HEK293 (cell line): ENCODE data around the gene HNF1A.

Experiments
- CTCF ChIA-PET: fragments of 350-600 bp; formaldehyde crosslinking; extraction: SDS; loops from one replicate; lab custom pipeline; 2021; ENCODE audit warnings: antibody characterized with exemption; lab: Yijun Ruan, JAX
- POLR2A ChIA-PET: fragments of 300-600 bp; formaldehyde crosslinking; extraction: SDS; loops from one replicate; lab custom pipeline; 2020; ENCODE audit warnings: antibody characterized with exemption, inconsistent platforms; lab: Yijun Ruan, JAX
- H3K27ac ChIP-seq: fragments of 200-500 bp; sonication (Bioruptor generic); 2 replicates; pipeline ENCODE4 v1.5.1; 2014; ENCODE audit warnings: low read depth, low read length, control low read depth, inconsistent platforms; ENCODE audit errors: extremely low read depth
- H3K36me3 ChIP-seq, 2 experiments: fragments of 200-500 bp in 1 of 2; sonication (Bioruptor generic) in 1 of 2; 1 replicate in 1 of 2; 2 replicates in 1 of 2; pipeline ENCODE4 v1.5.1; 2014 to 2017; ENCODE audit warnings: inconsistent platforms in 2 of 2, low read length in 2 of 2; ENCODE audit not compliant: control insufficient read depth in 2 of 2, insufficient read depth in 1 of 2
- H3K4me1 ChIP-seq: fragments of 200-500 bp; sonication (Bioruptor generic); 2 replicates; pipeline ENCODE4 v1.5.1; 2014; ENCODE audit warnings: mild to moderate bottlenecking, low read length, inconsistent platforms; ENCODE audit not compliant: control insufficient read depth, insufficient read depth
- H3K4me3 ChIP-seq: 2 replicates; pipeline ENCODE4 v1.5.1; 2011; ENCODE audit warnings: low read depth, mild to moderate bottlenecking, control low read depth, low read length, moderate library complexity
- H3K9me3 ChIP-seq: fragments of 200-500 bp; sonication (Bioruptor generic); 2 replicates; pipeline ENCODE4 v1.5.1; 2014; ENCODE audit warnings: low read depth, low read length, inconsistent platforms; ENCODE audit not compliant: control insufficient read depth, insufficient read depth
- GFI1B ChIP-seq: fragments of 450-650 bp; formaldehyde crosslinking; IDR thresholded peaks from 2 replicates; pipeline ENCODE4 v1.5.1; 2016; ENCODE audit warnings: missing biosample characterization, missing genetic modification characterization
- SP2 ChIP-seq: fragments of 450-650 bp; formaldehyde crosslinking; IDR thresholded peaks from 2 replicates; pipeline ENCODE4 v1.5.1; 2016; ENCODE audit warnings: missing biosample characterization, missing genetic modification characterization
- ZBTB21 ChIP-seq: fragments of 450-650 bp; formaldehyde crosslinking; IDR thresholded peaks from 2 replicates; pipeline ENCODE4 v1.5.1; 2017; ENCODE audit warnings: missing biosample characterization, missing genetic modification characterization
- ZBTB48 ChIP-seq: fragments of 450-650 bp; formaldehyde crosslinking; IDR thresholded peaks from 2 replicates; pipeline ENCODE4 v1.5.1; 2016; ENCODE audit warnings: missing biosample characterization, missing genetic modification characterization
- ZEB2 ChIP-seq: fragments of 450-650 bp; formaldehyde crosslinking; IDR thresholded peaks from 2 replicates; pipeline ENCODE4 v1.5.1; 2016; ENCODE audit warnings: missing biosample characterization, missing genetic modification characterization
- ZNF112 ChIP-seq: fragments of 450-650 bp; formaldehyde crosslinking; IDR thresholded peaks from 2 replicates; pipeline ENCODE4 v1.5.0; 2017; ENCODE audit warnings: missing biosample characterization, missing genetic modification characterization
- ZNF214 ChIP-seq: fragments of 450-650 bp; formaldehyde crosslinking; IDR thresholded peaks from 2 replicates; pipeline ENCODE4 v1.5.1; 2017; ENCODE audit warnings: missing biosample characterization, mild to moderate bottlenecking, missing genetic modification characterization, borderline replicate concordance
- ZNF302 ChIP-seq: fragments of 450-650 bp; formaldehyde crosslinking; IDR thresholded peaks from 2 replicates; pipeline ENCODE4 v1.5.1; 2016; ENCODE audit warnings: missing biosample characterization, missing genetic modification characterization, low read depth
- ZNF311 ChIP-seq: fragments of 450-650 bp; formaldehyde crosslinking; IDR thresholded peaks from 2 replicates; pipeline ENCODE4 v1.5.1; 2017; ENCODE audit warnings: missing biosample characterization, missing genetic modification characterization, borderline replicate concordance
- ZNF391 ChIP-seq: fragments of 450-650 bp; formaldehyde crosslinking; IDR thresholded peaks from 2 replicates; pipeline ENCODE4 v1.5.1; 2016; ENCODE audit warnings: low read depth, missing biosample characterization, missing genetic modification characterization, borderline replicate concordance
- ZNF529 ChIP-seq: fragments of 450-650 bp; formaldehyde crosslinking; IDR thresholded peaks from 2 replicates; pipeline ENCODE4 v1.5.1; 2017; ENCODE audit warnings: missing genetic modification characterization, missing biosample characterization; ENCODE audit not compliant: insufficient replicate concordance
- ZNF596 ChIP-seq: fragments of 450-650 bp; IDR thresholded peaks from 2 replicates; pipeline ENCODE4 v1.5.0; 2018; ENCODE audit warnings: missing biosample characterization, mild to moderate bottlenecking, missing genetic modification characterization, moderate library complexity
- ZNF600 ChIP-seq: fragments of 450-650 bp; formaldehyde crosslinking; IDR thresholded peaks from 2 replicates; pipeline ENCODE4 v1.5.1; 2016; ENCODE audit warnings: missing biosample characterization, missing genetic modification characterization
- ZNF621 ChIP-seq: fragments of 450-650 bp; formaldehyde crosslinking; IDR thresholded peaks from 2 replicates; pipeline ENCODE4 v1.5.1; 2017; ENCODE audit warnings: missing biosample characterization, missing genetic modification characterization
- ZNF629 ChIP-seq: fragments of 450-650 bp; formaldehyde crosslinking; IDR thresholded peaks from 2 replicates; pipeline ENCODE4 v1.5.1; 2017; ENCODE audit warnings: missing biosample characterization, missing genetic modification characterization
- ZNF654 ChIP-seq: fragments of 450-650 bp; formaldehyde crosslinking; IDR thresholded peaks from 2 replicates; pipeline ENCODE4 v1.5.1; 2016; ENCODE audit warnings: low read depth, missing biosample characterization, missing genetic modification characterization
- ZNF660 ChIP-seq: fragments of 450-650 bp; IDR thresholded peaks from 2 replicates; pipeline ENCODE4 v1.5.1; 2018; ENCODE audit warnings: missing biosample characterization, mild to moderate bottlenecking, missing genetic modification characterization
- ZNF677 ChIP-seq: fragments of 450-650 bp; IDR thresholded peaks from 2 replicates; pipeline ENCODE4 v1.5.0; 2018; ENCODE audit warnings: missing biosample characterization, mild to moderate bottlenecking, missing genetic modification characterization, moderate library complexity
- ZNF76 ChIP-seq: fragments of 450-650 bp; formaldehyde crosslinking; IDR thresholded peaks from 2 replicates; pipeline ENCODE4; 2016; ENCODE audit warnings: low read depth, missing biosample characterization, missing genetic modification characterization, borderline replicate concordance
- TF ChIP-seq, protein P1 (sequence below): fragments of 450-650 bp; formaldehyde crosslinking; IDR thresholded peaks from 2 replicates; pipeline ENCODE4 v1.5.1; 2016; ENCODE audit warnings: missing biosample characterization, missing genetic modification characterization
- TF ChIP-seq, protein P2 (sequence below): fragments of 450-650 bp; formaldehyde crosslinking; IDR thresholded peaks from 2 replicates; pipeline ENCODE4 v1.5.1; 2017; ENCODE audit warnings: missing biosample characterization, missing genetic modification characterization
- TF ChIP-seq, protein P3 (sequence below): fragments of 450-650 bp; formaldehyde crosslinking; IDR thresholded peaks from 2 replicates; pipeline ENCODE4 v1.5.1; 2017; ENCODE audit warnings: missing biosample characterization, missing genetic modification characterization
- TF ChIP-seq, protein P4 (sequence below): fragments of 450-650 bp; formaldehyde crosslinking; IDR thresholded peaks from 2 replicates; pipeline ENCODE4 v1.5.1; 2016; ENCODE audit warnings: missing biosample characterization, missing genetic modification characterization

The HNF1A gene

DNA sequence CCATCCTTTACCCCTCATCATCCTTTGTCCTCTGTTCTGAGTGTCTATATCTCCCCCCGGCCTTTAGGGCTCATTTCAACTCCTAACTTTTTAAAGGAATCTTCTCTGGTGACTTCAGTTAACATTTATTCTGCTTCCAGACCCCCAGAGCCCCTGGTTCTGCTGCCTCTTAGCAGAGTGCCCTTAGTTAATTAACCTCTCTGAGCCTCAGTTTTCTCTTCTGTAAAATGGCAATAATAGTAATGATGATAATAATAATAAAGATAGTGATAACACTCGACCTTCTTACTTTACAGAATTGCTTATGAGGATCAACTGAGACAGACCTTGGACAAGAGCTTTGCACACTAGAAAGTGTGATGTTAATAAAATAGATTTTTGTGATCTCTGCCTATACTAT, 44.4 kb downstream of the HNF1A start (continued):
- TF ChIP-seq GFI1B (tag by site-specific recombination) (no peak), SP2 (no peak)

DNA sequence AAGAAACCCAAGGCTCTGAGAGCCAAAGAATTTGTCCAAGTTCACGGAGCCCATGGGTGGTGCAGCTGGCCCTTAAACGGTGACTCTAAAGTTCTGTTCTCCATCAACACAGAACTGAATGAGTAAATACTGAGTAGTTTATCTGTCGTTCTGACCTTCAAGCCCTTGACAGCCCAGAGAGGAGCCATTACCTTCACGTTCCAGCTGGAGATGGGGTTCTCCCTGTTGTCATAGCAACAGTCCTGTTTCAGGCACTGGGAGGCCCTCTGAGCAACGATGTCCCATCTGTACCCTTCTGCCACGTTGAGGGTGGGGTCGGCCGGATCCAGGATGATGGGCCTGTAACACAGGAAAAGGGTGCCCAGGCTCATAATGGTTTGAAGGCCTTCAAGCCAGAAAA, 45.5 kb downstream of the HNF1A start:
- Histone ChIP-seq H3K4me1 (no peaks in the 10 kb centered on the region), H3K9me3 (no peaks in the 10 kb centered on the region), H3K4me3 (no peak overlapping the region), H3K27ac (no peak overlapping the region), H3K36me3 (no peaks in the 10 kb centered on the region)
- POLR2A ChIA-PET: no interaction called here
- TF ChIP-seq ZNF677 (tag by site-specific recombination): no peak
- TF ChIP-seq, protein P1, sequence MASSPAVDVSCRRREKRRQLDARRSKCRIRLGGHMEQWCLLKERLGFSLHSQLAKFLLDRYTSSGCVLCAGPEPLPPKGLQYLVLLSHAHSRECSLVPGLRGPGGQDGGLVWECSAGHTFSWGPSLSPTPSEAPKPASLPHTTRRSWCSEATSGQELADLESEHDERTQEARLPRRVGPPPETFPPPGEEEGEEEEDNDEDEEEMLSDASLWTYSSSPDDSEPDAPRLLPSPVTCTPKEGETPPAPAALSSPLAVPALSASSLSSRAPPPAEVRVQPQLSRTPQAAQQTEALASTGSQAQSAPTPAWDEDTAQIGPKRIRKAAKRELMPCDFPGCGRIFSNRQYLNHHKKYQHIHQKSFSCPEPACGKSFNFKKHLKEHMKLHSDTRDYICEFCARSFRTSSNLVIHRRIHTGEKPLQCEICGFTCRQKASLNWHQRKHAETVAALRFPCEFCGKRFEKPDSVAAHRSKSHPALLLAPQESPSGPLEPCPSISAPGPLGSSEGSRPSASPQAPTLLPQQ (tag by site-specific recombination): no peak
- TF ChIP-seq ZNF112: no peak
- TF ChIP-seq ZEB2 (tag by site-specific recombination): no peak
- no peak for TF ChIP-seq ZBTB48 (tag by site-specific recombination)
- no peak for TF ChIP-seq ZNF629 (tag by site-specific recombination)
- TF ChIP-seq SP2: no peak
- TF ChIP-seq, protein P2, sequence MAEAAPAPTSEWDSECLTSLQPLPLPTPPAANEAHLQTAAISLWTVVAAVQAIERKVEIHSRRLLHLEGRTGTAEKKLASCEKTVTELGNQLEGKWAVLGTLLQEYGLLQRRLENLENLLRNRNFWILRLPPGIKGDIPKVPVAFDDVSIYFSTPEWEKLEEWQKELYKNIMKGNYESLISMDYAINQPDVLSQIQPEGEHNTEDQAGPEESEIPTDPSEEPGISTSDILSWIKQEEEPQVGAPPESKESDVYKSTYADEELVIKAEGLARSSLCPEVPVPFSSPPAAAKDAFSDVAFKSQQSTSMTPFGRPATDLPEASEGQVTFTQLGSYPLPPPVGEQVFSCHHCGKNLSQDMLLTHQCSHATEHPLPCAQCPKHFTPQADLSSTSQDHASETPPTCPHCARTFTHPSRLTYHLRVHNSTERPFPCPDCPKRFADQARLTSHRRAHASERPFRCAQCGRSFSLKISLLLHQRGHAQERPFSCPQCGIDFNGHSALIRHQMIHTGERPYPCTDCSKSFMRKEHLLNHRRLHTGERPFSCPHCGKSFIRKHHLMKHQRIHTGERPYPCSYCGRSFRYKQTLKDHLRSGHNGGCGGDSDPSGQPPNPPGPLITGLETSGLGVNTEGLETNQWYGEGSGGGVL (tag by site-specific recombination): no peak
- TF ChIP-seq, protein P3, sequence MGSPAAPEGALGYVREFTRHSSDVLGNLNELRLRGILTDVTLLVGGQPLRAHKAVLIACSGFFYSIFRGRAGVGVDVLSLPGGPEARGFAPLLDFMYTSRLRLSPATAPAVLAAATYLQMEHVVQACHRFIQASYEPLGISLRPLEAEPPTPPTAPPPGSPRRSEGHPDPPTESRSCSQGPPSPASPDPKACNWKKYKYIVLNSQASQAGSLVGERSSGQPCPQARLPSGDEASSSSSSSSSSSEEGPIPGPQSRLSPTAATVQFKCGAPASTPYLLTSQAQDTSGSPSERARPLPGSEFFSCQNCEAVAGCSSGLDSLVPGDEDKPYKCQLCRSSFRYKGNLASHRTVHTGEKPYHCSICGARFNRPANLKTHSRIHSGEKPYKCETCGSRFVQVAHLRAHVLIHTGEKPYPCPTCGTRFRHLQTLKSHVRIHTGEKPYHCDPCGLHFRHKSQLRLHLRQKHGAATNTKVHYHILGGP (tag by site-specific recombination): no peak
- no peak for TF ChIP-seq ZNF600 (tag by site-specific recombination)
- TF ChIP-seq ZBTB21 (tag by site-specific recombination): no peak
- CTCF ChIA-PET: no interaction called here

DNA sequence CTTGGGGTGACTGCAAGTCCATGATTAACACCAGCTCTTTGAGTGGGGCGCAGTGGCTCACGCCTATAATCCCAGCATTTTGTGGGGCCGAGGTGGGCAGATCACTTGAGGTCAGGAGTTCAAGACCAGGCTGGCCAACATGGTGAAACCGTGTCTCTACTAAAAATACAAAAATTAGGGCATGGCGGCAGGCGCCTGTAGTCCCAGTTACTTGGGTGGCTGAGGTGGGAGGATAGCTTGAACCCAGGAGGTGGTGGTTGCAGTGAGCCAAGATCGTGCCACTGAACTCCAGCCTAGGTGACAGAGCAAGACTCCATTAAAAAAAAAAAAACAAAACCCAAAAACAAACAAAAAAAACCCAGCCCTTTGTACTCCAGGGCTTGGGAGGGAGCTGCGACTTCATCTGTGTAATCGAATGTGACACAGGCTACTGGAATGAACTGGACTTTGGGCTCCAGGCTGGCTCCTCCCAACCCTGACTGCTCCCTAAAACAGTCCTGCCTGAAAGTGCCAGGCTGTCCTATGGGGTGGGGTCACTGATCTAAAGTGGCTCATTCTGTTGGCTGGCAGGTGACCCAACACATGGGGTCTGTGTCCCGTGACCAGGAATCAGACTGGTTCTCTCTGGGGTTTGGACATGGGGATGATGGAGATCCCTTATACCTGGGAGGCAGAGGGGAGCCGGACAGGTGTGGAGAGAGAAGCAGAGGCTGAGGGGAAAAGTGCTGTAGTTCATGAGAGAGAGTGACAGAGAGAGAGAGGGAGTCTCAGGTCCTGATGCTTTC, 47.3 kb downstream of the HNF1A start:
- ChIA-PET CTCF (interaction anchor here (0.6 to 1.2 kb wide), 4 partner anchors 19 to 308 kb away, joined by 3 to 6 read pairs (median 4); no protein-coding TSS in a partner anchor), POLR2A (no interaction called here)

More for the DNA sequence above, 47.3 kb downstream of the HNF1A start:
- TF ChIP-seq ZNF311 (no peak), ZNF596 (no peak), ZNF600 (tag by site-specific recombination) (no peak), ZNF214 (no peak), ZNF529 (tag by site-specific recombination) (no peak), ZNF660 (tag by site-specific recombination) (no peak), ZNF76 (tag by site-specific recombination) (no peak), ZNF654 (no peak), ZNF391 (tag by site-specific recombination) (no peak), ZNF621 (tag by site-specific recombination) (no peak), ZNF302 (tag by site-specific recombination) (no peak), ZBTB48 (tag by site-specific recombination) (no peak)
- TF ChIP-seq, protein P4, sequence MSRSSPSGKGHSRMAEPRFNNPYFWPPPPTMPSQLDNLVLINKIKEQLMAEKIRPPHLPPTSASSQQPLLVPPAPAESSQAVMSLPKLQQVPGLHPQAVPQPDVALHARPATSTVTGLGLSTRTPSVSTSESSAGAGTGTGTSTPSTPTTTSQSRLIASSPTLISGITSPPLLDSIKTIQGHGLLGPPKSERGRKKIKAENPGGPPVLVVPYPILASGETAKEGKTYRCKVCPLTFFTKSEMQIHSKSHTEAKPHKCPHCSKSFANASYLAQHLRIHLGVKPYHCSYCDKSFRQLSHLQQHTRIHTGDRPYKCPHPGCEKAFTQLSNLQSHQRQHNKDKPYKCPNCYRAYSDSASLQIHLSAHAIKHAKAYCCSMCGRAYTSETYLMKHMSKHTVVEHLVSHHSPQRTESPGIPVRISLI (tag by site-specific recombination): no peak
- Histone ChIP-seq H3K4me1 (no peaks in the 10 kb centered on the region), H3K9me3 (no peaks in the 10 kb centered on the region), H3K4me3 (no peak overlapping the region), H3K36me3 (no peaks in the 10 kb centered on the region), H3K27ac (no peak overlapping the region)
